Lower leg skin (tissue), 4 donors: Measurements from ENCODE around the gene KIF1B. TPM values are rescaled to one million over a fixed set of nuclear protein-coding genes. Genes with fewer than 3 reads are reported as not detected.

ENCODE experiments used
- DNase-seq, 2 donors: peaks; one replicate each; pipeline ENCODE4 v3.0.0-alpha.2; 2019; ENCODE audit warnings: low spot score in 2 of 2
- H3K4me3 ChIP-seq: fragments of 200-600 bp; sonication (generic); 2 replicates; pipeline ENCODE4 v1.5.1; 2017; ENCODE audit warnings: mild to moderate bottlenecking, low read depth; ENCODE audit not compliant: poor library complexity, severe bottlenecking
- CTCF ChIP-seq, 3 donors: fragments of 450-650 bp; IDR thresholded peaks; one replicate each; pipeline ENCODE4 v1.5.1; 2016; ENCODE audit warnings: antibody characterized with exemption in 3 of 3, mild to moderate bottlenecking in 3 of 3, moderate library complexity in 2 of 3
- POLR2A ChIP-seq, 2 donors: fragments of 450-650 bp; IDR thresholded peaks; one replicate each; pipeline ENCODE4 v1.6.1; 2016 to 2017; ENCODE audit warnings: antibody characterized with exemption in 2 of 2, mild to moderate bottlenecking in 1 of 2, moderate library complexity in 1 of 2
- WGBS, 2 donors: methylation state at CpG; one replicate each; pipeline ENCODE4 v1.1.5; 2018; 5-methylcytosine and 5-hydroxymethylcytosine counted together
- intact Hi-C: fragments of 100-400 bp; cut with DNase I; formaldehyde crosslinking; loops from one replicate; pipeline ENCODE4 v1.15.0; 2023; ENCODE audit warnings: low total_unique reads
- total RNA-seq, 4 donors: library from RNA; depleted of rRNA; stranded (reverse); fragments of >200 nt; gene quantifications; one replicate each; pipeline ENCODE4 v1.1.0, GENCODE V29; 2016

The KIF1B gene
- total RNA-seq, 4 donors from 2014 or later = 44.1 to 53.1 (median 46.0) TPM

- TF ChIP-seq CTCF (IDR thresholded peaks at IDR 0.05) (no peak), POLR2A (IDR thresholded peaks at IDR 0.05) (no peak)
- WGBS, 2 donors = 93 to 96% methylated on average over 5 of the region's 5 CpGs
- intact Hi-C loops = no loop called here
- DNase-seq = no peak
- no peak overlapping the region for H3K4me3 ChIP-seq
Measured at GRCh38 chr1:10267921-10268320, 57.6 kb downstream of the KIF1B start.

- DNase-seq = no peak
- TF ChIP-seq CTCF (IDR thresholded peaks at IDR 0.05) = no peak
- TF ChIP-seq POLR2A (IDR thresholded peaks at IDR 0.05) = no peak
- 85 to 86% methylated on average over 2 of the region's 2 CpGs for WGBS, 2 donors
- no peak overlapping the region for H3K4me3 ChIP-seq
- intact Hi-C loops = no loop called here
Measured at GRCh38 chr1:10271090-10271489, 60.7 kb downstream of the KIF1B start.

GRCh38 chr1:10271869-10272268 is 61.5 kb downstream of the KIF1B start:
- H3K4me3 ChIP-seq = no peak overlapping the region
- 71 to 76% methylated on average over 2 of the region's 2 CpGs for WGBS, 2 donors
- intact Hi-C loops = no loop called here
- TF ChIP-seq POLR2A (IDR thresholded peaks at IDR 0.05) = no peak
- TF ChIP-seq CTCF (IDR thresholded peaks at IDR 0.05) = no peak
- no peak for DNase-seq

GRCh38 chr1:10272274-10272673 is 61.9 kb downstream of the KIF1B start:
- 81 to 89% methylated on average over 1 of the region's 1 CpG for WGBS, 2 donors
- TF ChIP-seq CTCF (IDR thresholded peaks at IDR 0.05) = no peak
- no peak for TF ChIP-seq POLR2A (IDR thresholded peaks at IDR 0.05)
- no peak for DNase-seq
- intact Hi-C loops = no loop called here
- no peak overlapping the region for H3K4me3 ChIP-seq

GRCh38 chr1:10278880-10279279 is 68.5 kb downstream of the KIF1B start:
- H3K4me3 ChIP-seq = no peak overlapping the region
- TF ChIP-seq CTCF (IDR thresholded peaks at IDR 0.05) = no peak
- TF ChIP-seq POLR2A (IDR thresholded peaks at IDR 0.05) = no peak
- no peak for DNase-seq
- intact Hi-C loops = no loop called here
- WGBS, 2 donors = 84 to 86% methylated on average over 5 of the region's 5 CpGs
